Lung (tissue), 12 donors: ENCODE results near the gene DENND1B. TPM values are rescaled to one million over a fixed set of nuclear protein-coding genes. Genes with fewer than 3 reads are reported as not detected.

Experiments used
- ATAC-seq: fragments of 200-7000 bp; cut with Tn5 transposase; one replicate; pipeline ENCODE4 v1.9.1; 2020; ENCODE audit warnings: moderate number of reproducible peaks; ENCODE audit not compliant: insufficient read depth, low FRiP score
- DNase-seq, 3 donors: peaks; one replicate each; pipeline ENCODE4 v3.0.0-alpha.2; 2013 to 2017
- H3K27ac ChIP-seq, 2 donors: one replicate each; pipeline ENCODE4 v1.5.1; 2013; ENCODE audit warnings: mild to moderate bottlenecking in 2 of 2, moderate library complexity in 2 of 2, control low read depth in 1 of 2, inconsistent platforms in 1 of 2, low read depth in 1 of 2, low read length in 1 of 2
- H3K27me3 ChIP-seq, 3 donors: one replicate each; pipeline ENCODE4 v1.5.1; 2013; ENCODE audit warnings: low read length in 2 of 3; ENCODE audit not compliant: control insufficient read depth in 3 of 3, insufficient read depth in 3 of 3
- H3K36me3 ChIP-seq, 4 donors: one replicate each; pipeline ENCODE4 v1.5.1; 2013; ENCODE audit warnings: low read length in 4 of 4, mild to moderate bottlenecking in 1 of 4, moderate library complexity in 1 of 4; ENCODE audit not compliant: control insufficient read depth in 4 of 4, insufficient read depth in 4 of 4
- H3K4me1 ChIP-seq, 5 donors: one replicate each; pipeline ENCODE4 v1.5.1; 2013; ENCODE audit warnings: low read length in 5 of 5, mild to moderate bottlenecking in 2 of 5, moderate library complexity in 1 of 5; ENCODE audit not compliant: control insufficient read depth in 5 of 5, insufficient read depth in 5 of 5
- H3K4me3 ChIP-seq: one replicate; pipeline ENCODE4 v1.5.1; 2013; ENCODE audit warnings: mild to moderate bottlenecking, control low read depth, moderate library complexity
- H3K9ac ChIP-seq, 2 donors: one replicate each; pipeline ENCODE4 v1.5.1; 2013; ENCODE audit warnings: low read length in 2 of 2, control low read depth in 1 of 2; ENCODE audit not compliant: insufficient read depth in 1 of 2
- H3K9me3 ChIP-seq, 4 donors: one replicate each; pipeline ENCODE4 v1.5.1; 2013; ENCODE audit warnings: low read length in 3 of 4, mild to moderate bottlenecking in 1 of 4, moderate library complexity in 1 of 4; ENCODE audit not compliant: control insufficient read depth in 4 of 4, insufficient read depth in 3 of 4
- WGBS, 2 donors: extraction: QIAGEN DNeasy Blood & Tissue Kit; methylation state at CpG; one replicate each; pipeline ENCODE4 v1.1.7; 2013; 5-methylcytosine and 5-hydroxymethylcytosine counted together
- polyA plus RNA-seq, 2 donors: library from polyadenylated mRNA; stranded (reverse); fragments of 200-250 nt; gene quantifications; one replicate each; pipeline ENCODE4 v1.2.1, GENCODE V29; 2013
- total RNA-seq, 2 donors: library from RNA; depleted of rRNA in 1 of 2; stranded (reverse); fragments of >200 nt in 1 of 2; gene quantifications; one replicate each; pipeline ENCODE4 v1.2.1, GENCODE V29; 2014 to 2021
- TF ChIP-seq, protein P1 (sequence below): IDR thresholded peaks from 2 replicates; pipeline ENCODE4 v1.5.1; 2012; ENCODE audit warnings: mild to moderate bottlenecking; ENCODE audit errors: control extremely low read depth, extremely low read depth
- donor health status: control.
- donor health status: control.
- donor health status: Bipolar disorder and iron deficiency.
- donor health status: healthy.
- donor health status: DM: yes; HTN: yes; CAD: no.

DENND1B gene
- total and polyA plus RNA-seq, 4 donors: 2.7 to 41.0 (median 10.1) TPM

DNA sequence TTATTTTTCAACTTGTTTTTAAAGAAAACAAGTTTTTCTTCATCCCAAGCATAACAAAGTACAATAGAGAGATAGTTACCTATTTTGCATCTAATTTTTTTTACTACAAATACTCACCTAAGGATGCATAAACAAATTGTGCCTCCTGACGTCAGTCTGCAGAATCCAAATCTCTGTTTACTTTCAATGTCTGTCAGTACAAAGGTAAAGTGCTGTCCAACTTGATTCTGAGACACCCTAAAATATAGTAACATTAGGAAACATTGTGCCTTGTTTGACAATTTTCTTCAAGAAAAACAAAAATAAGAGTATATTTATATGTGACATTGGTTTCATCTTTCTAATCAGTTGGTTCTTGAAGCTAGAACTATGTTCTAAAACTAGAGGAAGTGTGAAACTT is 103.4 kb downstream of the DENND1B start:
- ATAC-seq (no peak), DNase-seq (no peak)
- Histone ChIP-seq H3K4me1 (peaks cover 0 to 26% (median 9%) of the 10 kb centered on the region in 5 donors), H3K4me3 (no peak overlapping the region), H3K27me3 (no peaks in the 10 kb centered on the region), H3K36me3 (no peaks in the 10 kb centered on the region), H3K27ac (no peak overlapping the region), H3K9me3 (no peaks in the 10 kb centered on the region), H3K9ac (no peak overlapping the region)
- 86 to 89% methylated on average over 1 of the region's 1 CpG for WGBS, 2 donors
- TF ChIP-seq, protein P1, sequence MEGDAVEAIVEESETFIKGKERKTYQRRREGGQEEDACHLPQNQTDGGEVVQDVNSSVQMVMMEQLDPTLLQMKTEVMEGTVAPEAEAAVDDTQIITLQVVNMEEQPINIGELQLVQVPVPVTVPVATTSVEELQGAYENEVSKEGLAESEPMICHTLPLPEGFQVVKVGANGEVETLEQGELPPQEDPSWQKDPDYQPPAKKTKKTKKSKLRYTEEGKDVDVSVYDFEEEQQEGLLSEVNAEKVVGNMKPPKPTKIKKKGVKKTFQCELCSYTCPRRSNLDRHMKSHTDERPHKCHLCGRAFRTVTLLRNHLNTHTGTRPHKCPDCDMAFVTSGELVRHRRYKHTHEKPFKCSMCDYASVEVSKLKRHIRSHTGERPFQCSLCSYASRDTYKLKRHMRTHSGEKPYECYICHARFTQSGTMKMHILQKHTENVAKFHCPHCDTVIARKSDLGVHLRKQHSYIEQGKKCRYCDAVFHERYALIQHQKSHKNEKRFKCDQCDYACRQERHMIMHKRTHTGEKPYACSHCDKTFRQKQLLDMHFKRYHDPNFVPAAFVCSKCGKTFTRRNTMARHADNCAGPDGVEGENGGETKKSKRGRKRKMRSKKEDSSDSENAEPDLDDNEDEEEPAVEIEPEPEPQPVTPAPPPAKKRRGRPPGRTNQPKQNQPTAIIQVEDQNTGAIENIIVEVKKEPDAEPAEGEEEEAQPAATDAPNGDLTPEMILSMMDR: no peak

DNA sequence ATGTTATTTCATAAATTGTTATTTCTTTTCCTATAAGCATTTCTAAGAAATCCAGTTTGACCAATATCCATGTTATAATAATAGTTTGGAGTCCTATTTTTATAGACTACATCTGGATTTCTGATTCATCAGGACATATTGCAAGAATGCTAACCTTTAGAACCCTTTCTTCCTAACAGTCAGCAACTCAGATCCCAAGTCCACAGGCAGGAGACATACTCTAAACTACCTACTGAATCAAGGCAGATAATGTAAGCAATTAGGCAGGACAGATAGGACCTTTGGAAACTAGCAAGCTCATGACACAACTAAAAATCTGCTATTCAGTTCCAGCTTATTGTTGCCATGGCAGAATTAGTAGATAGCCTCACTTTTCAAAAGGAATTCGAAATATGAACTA is 104.1 kb downstream of the DENND1B start:
- H3K9me3 ChIP-seq: no peaks in the 10 kb centered on the region
- no peak overlapping the region for H3K9ac ChIP-seq
- H3K4me3 ChIP-seq: no peak overlapping the region
- no peaks in the 10 kb centered on the region for H3K27me3 ChIP-seq
- WGBS, 2 donors: 85 to 95% methylated on average over 1 of the region's 1 CpG
- H3K4me1 ChIP-seq: peaks cover 0 to 26% (median 9%) of the 10 kb centered on the region in 5 donors
- H3K27ac ChIP-seq: no peak overlapping the region
- no peak for DNase-seq
- H3K36me3 ChIP-seq: no peaks in the 10 kb centered on the region
- no peak for ATAC-seq
- TF ChIP-seq, protein P1: no peak

DNA sequence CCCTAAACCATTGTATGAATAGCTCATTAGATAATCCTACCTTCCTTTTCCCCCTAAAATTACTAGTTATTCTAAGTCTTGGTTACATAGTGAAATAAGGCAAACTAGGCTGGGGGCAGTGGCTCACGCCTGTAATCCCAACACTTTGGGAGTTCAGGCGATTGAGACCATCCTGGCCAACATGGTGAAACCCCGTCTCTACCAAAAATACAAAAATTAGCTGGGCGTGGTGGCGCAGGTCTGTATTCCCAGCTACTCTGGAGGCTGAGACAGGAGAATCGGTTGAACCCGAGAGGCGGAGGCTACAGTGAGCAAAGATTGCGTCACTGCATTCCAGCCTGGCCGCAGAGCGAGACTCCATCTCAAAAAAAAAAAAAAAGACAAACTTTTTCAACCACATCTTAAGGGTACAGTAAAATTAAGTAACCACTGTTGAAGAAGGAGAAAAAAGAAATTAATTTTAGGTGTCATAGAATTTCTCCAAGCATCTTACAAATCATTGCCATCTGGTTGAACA is 108.5 kb downstream of the DENND1B start:
- H3K4me3 ChIP-seq: no peak overlapping the region
- H3K27ac ChIP-seq: no peak overlapping the region
- DNase-seq (no peak), ATAC-seq (no peak)
- no peaks in the 10 kb centered on the region for H3K27me3 ChIP-seq
- no peak overlapping the region for H3K9ac ChIP-seq
- TF ChIP-seq, protein P1: no peak
- 93 to 98% methylated on average over 11 of the region's 11 CpGs for WGBS, 2 donors
- no peaks in the 10 kb centered on the region for H3K9me3 ChIP-seq
- H3K4me1 ChIP-seq: peaks cover 0 to 9% (median 2%) of the 10 kb centered on the region in 5 donors
- H3K36me3 ChIP-seq: no peaks in the 10 kb centered on the region

DNA sequence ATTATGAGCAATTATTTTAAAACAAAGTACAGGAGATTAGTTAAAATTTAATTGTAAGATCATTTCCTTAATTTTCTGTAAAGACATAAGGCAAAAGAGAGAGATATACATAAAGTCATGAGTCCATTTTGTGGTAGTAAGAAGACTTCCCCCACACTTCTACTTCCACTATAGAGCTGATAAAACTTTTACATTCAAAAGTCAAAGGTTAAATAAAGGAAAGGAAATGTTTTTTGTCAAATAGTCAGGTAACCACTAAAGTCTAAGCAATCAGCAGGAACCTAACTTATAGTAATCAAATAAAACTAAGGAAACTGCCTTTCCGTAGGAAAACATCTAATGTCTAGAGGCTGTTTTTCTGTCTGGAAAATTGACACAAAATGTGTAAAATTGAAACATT is 110.9 kb downstream of the DENND1B start:
- Histone ChIP-seq H3K9me3 (no peaks in the 10 kb centered on the region), H3K36me3 (no peaks in the 10 kb centered on the region), H3K4me1 (peaks cover 0 to 9% (median 2%) of the 10 kb centered on the region in 5 donors), H3K4me3 (no peak overlapping the region), H3K27me3 (no peaks in the 10 kb centered on the region), H3K27ac (no peak overlapping the region), H3K9ac (no peak overlapping the region)
- DNase-seq: no peak
- ATAC-seq: no peak
- WGBS, 2 donors: 92 to 97% methylated on average over 1 of the region's 1 CpG
- TF ChIP-seq, protein P1: no peak
